Activated T-cell treated with anti-CD3 and anti-CD28 coated beads, Interleukin-2, amount 50 U/mL, for 24 hours (primary cell): ENCODE results near the gene CHD2.
"Not testable (repeated sequence)": the region's sequence is repeated elsewhere in the genome, so short reads cannot be mapped to it uniquely, and the experiment has no call there.

Source experiments
- DNase-seq: peaks from one replicate; pipeline ENCODE4 v3.0.0-alpha.2; 2020
- H3K27ac Mint-ChIP-seq: 2 replicates; pipeline ENCODE4 v1.8.0; 2020; ENCODE audit warnings: mild to moderate bottlenecking, mixed read lengths
- H3K27me3 Mint-ChIP-seq: 2 replicates; pipeline ENCODE4 v1.8.0; 2020; ENCODE audit warnings: mixed read lengths
- H3K36me3 Mint-ChIP-seq: 2 replicates; pipeline ENCODE4 v1.8.0; 2020; ENCODE audit warnings: low read depth, mixed read lengths
- H3K4me1 Mint-ChIP-seq: 2 replicates; pipeline ENCODE4 v1.8.0; 2020; ENCODE audit warnings: low read depth, mixed read lengths
- H3K4me3 Mint-ChIP-seq: 2 replicates; pipeline ENCODE4 v1.8.0; 2020; ENCODE audit warnings: mild to moderate bottlenecking, moderate library complexity, mixed read lengths
- H3K9me3 Mint-ChIP-seq: 2 replicates; pipeline ENCODE4 v1.8.0; 2020; ENCODE audit warnings: mixed read lengths

CHD2 gene

DNA sequence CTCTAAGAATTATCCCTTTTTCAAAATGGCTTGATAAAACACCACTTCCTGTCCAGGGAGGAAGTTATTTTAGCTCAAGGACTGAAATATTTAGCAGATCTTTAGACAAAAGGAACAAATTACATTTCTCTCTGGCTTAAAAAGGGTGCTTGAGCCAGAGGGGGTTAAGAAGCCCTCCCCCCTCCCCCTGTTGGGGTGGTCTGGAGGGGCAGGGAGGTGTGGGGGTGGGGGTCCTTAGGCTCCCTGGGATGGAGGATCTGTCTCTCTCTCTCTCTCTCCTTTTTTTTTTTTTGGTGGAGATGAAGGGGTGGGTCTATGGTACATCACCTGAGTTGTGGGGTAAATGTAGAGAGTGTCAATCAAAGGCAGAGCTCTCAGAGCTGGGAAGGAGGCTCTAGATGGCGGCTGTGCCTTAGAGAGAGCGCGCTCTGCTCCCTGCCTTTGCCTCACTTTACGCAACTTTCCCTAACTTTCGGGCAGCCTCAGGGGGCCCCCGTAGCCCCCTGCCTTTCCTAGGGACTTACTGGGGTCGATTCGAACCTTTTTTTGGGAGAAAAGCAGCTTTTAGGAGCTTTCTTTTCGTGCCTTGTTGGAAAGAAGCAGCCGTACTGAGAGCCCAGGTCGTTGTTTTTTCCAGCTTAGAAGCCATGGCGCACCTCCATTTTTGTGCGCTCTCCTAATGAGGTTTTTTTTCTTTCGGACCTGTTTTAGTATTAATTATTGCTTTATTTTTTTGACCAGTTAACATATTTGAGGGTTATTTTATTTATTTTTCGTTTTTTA lies at the start of gene CHD2:
Gene CHD2, plus strand, starts transcription at position 377 of the 783 bp plus-strand sequence. CDS start 914 bp downstream, outside the sequence.
- peak; percentile 83 for DNase-seq
- Mint-ChIP-seq H3K36me3 (peaks cover 94% of the 10 kb centered on the region), H3K4me3 (peak within 1 kb of the TSS; percentile 99), H3K9me3 (peaks cover 17% of the 10 kb centered on the region), H3K27me3 (no peaks in the 10 kb centered on the region), H3K27ac (peak within 1 kb of the TSS; percentile 99), H3K4me1 (peaks cover 54% of the 10 kb centered on the region)

DNA sequence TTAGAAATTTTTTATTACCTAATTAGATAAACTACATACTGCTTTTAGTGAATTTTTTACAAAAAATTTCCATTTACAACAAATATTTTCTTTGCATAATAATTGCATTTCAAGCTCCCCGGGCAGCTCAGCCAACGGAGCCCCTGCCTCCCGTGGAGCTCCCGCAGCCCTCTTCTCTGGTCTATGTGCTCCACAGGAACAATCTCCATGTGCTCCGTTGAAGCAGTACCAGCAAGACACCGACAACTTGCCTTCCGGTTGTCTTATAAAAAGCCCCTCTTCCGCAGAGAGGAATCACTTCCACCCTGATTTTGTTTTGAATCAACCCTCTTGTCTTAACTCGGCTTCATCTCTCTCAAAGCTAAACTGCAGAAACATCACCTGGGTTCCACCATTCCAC lies 46.9 kb upstream of the CHD2 start:
- no peak overlapping the region for H3K27ac Mint-ChIP-seq
- DNase-seq: no peak
- no peak overlapping the region for H3K4me3 Mint-ChIP-seq
- peaks cover 28% of the 10 kb centered on the region for H3K4me1 Mint-ChIP-seq
- peaks cover 4% of the 10 kb centered on the region for H3K36me3 Mint-ChIP-seq
- no peaks in the 10 kb centered on the region for H3K27me3 Mint-ChIP-seq
- H3K9me3 Mint-ChIP-seq: peaks cover 5% of the 10 kb centered on the region

DNA sequence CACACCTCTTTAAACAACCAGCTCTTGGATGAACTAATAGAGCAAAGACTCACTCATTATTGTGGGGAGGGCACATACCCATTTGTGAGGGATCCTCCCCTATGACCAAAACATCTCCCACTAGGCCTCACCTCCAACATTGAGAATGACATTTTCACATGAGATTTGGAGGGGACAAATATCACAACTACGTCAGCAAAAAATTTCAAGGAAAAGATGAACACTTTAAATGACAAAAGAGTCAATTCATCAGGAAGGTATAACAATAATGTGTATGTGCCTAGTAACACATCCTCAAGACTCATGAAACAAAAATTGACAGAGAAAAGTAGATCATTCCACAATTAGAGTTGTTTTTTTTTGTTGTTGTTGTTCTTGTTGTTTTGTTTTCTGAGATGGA lies 38.4 kb upstream of the CHD2 start:
- Mint-ChIP-seq H3K27me3 (no peaks in the 10 kb centered on the region), H3K4me1 (peaks cover 2% of the 10 kb centered on the region)

DNA sequence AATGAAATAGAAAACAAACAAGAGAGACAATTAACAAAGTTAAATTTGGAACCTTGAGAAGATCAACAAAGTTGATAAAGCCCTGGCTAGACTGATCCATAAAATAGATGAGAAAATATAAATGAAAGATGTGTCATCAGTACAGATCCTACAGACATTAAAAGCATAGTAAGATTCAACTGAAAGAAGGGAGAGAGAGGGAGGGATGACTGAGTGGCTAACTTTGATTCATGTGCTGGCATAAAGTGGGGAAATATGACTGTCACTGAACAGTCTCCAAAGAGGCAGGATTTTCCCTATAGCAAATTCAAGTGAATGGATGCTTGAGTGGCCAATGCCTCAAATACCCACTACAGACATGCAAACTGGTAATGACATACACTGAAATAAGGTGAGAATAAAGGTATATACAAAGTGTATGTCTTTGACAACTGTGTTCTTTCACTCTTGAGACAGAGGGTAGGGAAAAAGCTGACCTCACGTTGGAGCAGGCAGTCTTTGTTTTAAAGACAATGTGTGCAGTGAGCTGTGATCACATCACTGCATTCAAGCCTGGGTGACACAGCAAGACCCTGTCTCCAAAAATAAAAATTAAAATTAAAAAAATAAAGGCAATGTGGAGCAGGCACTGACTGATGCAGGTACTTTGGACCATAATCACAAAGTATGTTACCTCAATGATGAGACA lies 35.9 kb upstream of the CHD2 start:
- Mint-ChIP-seq H3K4me1 (no peaks in the 10 kb centered on the region), H3K27me3 (no peaks in the 10 kb centered on the region), H3K4me3 (no peak overlapping the region), H3K36me3 (peaks cover 3% of the 10 kb centered on the region), H3K27ac (no peak overlapping the region), H3K9me3 (peaks cover 5% of the 10 kb centered on the region)
- no peak for DNase-seq

More for the DNA sequence above, 38.4 kb upstream of the CHD2 start:
- Mint-ChIP-seq H3K9me3 (peaks cover 5% of the 10 kb centered on the region), H3K36me3 (peaks cover 3% of the 10 kb centered on the region), H3K27ac (no peak overlapping the region), H3K4me3 (no peak overlapping the region)
- no peak for DNase-seq

DNA sequence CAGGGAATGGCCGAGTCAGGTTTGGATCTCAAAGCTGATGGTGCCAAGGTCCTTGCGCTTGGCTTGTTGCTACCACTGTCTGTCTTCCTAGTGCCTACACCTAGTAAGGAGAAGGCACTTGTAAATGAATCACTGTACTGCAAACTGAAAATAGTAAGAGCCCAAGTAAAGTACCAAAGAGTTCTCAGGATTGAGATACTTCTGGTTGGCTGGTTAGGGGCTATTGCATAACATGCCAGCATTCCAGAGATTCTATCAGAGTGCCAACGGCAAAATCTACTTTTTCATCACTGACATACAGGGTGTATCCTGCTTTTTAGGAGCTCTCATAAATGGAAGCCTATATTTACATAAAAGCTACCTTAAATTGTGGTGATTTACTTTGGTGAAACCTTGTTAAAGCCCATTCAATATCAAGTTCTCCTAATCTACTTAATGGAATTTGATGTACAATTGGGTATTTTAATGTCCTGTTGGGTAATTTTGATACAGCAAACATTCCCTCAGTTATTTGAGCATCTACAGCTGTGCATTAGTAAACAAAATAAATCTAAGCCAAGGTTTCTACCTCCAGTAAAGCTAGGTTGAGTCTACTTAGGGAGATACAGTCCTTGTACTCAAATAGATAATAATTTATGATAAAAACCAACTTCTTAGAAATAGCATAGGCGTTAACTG lies 30.7 kb upstream of the CHD2 start:
- Mint-ChIP-seq H3K4me1 (peaks cover 2% of the 10 kb centered on the region), H3K4me3 (no peak overlapping the region), H3K27me3 (no peaks in the 10 kb centered on the region), H3K27ac (no peak overlapping the region), H3K36me3 (no peaks in the 10 kb centered on the region), H3K9me3 (no peaks in the 10 kb centered on the region)
- DNase-seq: no peak

DNA sequence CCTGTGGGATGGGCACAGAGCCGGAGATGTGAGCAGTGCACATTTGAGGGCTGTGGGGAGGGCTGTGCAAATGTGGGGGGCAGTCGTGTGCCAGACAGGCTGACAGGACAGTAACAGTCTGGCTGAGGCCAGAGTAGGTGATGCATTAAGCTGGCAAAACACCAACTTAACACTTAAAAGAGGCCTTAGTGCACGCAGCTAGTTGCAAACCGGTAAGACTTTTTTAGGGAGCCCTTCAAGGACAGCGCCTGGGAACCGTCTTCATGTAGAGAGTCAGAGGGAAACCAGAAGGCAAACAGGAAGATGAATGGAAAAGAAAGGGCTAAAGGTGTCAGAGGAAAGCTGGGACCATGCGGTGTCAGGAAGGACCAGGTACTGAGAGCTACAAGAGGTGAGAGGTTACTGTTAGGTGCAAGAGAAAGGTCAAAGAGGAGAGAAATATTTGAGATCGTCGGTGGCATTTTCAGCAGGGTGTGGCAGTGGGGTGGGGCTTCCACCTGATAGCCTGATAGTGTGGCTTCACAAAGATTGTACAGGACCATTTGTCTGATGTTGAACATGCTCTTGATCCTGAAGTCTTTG lies 30.0 kb upstream of the CHD2 start:
- H3K27me3 Mint-ChIP-seq: no peaks in the 10 kb centered on the region
- H3K4me1 Mint-ChIP-seq: peaks cover 2% of the 10 kb centered on the region
- no peaks in the 10 kb centered on the region for H3K36me3 Mint-ChIP-seq
- no peaks in the 10 kb centered on the region for H3K9me3 Mint-ChIP-seq
- H3K27ac Mint-ChIP-seq: no peak overlapping the region
- DNase-seq: no peak
- no peak overlapping the region for H3K4me3 Mint-ChIP-seq

DNA sequence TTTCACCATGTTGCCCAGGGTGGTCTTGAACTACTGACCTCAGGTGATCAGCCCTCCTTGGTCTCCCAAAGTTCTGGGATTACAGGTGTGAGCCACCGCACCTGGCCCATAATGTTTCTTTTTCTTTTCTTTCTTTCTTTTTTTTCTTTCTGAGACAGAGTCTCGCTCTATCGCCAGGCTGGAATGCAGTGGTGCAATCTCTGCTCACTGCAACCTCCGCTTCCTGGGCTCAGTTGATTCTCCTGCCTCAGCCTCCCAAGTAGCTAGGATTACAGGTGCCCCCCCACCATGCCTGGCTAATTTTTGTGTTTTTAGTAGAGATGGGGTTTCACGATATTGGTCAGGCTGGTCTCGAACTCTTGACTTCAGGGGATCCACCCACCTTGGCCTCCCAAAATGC lies 27.2 kb upstream of the CHD2 start:
- not testable (repeated sequence) for H3K27ac Mint-ChIP-seq, H3K36me3 Mint-ChIP-seq, DNase-seq, H3K4me3 Mint-ChIP-seq, H3K4me1 Mint-ChIP-seq, H3K9me3 Mint-ChIP-seq, H3K27me3 Mint-ChIP-seq

DNA sequence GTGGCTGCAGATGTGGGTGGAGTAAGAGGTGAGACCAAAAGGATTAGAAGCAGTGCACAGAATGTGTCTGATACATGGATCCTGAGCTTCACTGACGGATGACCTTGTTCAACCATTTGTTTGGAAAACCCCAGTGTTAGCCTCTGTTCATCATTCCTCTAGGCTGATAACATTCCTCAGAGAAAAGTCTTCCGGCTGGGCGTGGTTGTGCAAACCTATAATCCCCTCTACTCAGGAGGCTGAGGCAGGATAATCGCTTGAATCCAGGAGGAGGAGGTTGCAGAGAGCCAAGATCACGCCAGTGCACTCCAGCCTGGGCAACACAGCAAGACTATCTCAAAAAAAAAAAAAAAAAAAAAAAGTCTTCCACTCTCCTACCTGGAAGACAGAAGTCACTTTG lies 23.1 kb upstream of the CHD2 start:
- no peak for DNase-seq
- Mint-ChIP-seq H3K27ac (no peak overlapping the region), H3K4me1 (peaks cover 35% of the 10 kb centered on the region), H3K27me3 (no peaks in the 10 kb centered on the region), H3K9me3 (no peaks in the 10 kb centered on the region), H3K4me3 (no peak overlapping the region), H3K36me3 (no peaks in the 10 kb centered on the region)

DNA sequence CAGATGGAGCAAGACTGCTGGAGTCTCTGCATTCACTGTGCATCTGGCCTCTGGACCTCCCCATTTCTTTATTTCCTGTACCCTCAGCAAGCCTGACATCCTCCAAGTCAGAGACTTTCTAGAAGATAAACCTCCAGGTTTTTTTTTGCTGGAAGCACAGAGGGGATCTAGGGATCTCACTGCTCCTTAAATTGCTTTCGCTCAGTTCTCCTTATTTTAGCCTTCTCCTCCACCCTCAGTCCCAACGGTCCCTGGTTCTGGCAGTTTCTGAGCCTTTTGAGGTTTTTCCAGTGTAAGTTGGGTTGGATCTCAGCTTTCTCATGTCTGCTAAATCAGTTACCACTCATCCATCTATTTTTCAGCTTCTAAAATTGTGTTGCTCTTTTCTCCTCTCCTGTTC lies 22.7 kb upstream of the CHD2 start:
- Mint-ChIP-seq H3K36me3 (peaks cover 2% of the 10 kb centered on the region), H3K27ac (no peak overlapping the region), H3K4me1 (peaks cover 38% of the 10 kb centered on the region), H3K4me3 (no peak overlapping the region), H3K27me3 (no peaks in the 10 kb centered on the region), H3K9me3 (no peaks in the 10 kb centered on the region)
- no peak for DNase-seq

DNA sequence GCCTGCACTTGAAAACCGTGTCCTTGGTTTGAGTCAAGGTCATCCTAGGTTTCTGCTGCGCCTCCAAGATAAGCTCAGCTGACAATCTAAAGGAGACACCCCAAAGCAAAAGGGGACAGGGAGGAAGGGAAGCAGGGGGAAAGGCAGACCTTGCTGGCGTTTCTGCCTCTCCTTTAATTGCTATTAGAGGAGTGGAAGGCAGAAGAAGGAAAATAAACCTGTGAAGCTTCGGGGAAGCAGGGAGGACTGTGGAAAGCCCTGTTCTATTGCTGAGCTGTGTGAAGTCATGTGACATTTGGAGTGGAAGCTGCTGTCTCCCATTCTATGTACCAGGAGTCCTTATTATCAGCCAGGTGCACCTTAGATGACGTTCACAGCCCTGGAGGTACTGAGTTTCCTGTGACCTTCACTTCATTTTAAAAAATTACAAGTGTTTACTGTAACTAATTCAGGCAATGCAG lies 21.5 kb upstream of the CHD2 start:
- Mint-ChIP-seq H3K27ac (no peak overlapping the region), H3K27me3 (no peaks in the 10 kb centered on the region), H3K9me3 (no peaks in the 10 kb centered on the region), H3K36me3 (peaks cover 5% of the 10 kb centered on the region), H3K4me1 (peaks cover 38% of the 10 kb centered on the region), H3K4me3 (no peak overlapping the region)
- DNase-seq: no peak

DNA sequence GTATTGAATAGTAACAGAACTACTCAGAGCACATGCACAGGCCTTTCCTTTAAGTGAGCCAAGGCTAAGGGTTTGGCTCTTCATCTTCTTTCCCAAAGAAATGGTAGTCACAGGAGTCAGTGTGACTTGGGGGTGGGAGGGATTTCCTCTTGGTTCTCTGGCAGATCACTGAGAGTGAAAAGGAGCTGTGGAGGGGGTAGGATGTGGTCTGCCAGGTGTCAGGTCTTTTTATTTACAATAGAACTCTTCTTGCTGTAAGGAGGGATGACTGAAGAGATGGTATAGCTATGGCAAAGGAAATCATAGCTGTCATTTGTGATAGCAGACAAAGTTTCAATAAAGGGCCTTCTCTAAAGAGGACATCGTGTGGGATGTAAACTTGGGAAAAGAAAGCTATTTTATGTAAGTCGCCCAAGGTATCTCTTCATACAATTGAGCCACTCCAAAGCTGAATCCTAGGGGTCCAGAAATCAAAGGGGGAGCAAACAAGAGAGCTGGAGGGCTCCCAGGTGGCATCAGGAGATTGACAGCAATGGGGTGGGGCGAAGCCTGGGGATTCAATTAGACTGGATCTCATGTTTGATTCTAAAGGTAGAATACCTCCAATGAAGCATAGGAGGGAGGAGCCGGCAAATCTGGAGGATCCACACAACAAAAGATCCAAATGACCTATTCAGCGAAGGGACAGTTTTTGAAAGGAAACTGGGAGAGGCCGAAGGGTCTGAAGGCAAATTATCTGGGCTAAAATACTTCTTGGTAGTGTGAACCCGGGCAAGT lies 20.0 kb upstream of the CHD2 start:
- peaks cover 38% of the 10 kb centered on the region for H3K4me1 Mint-ChIP-seq
- no peaks in the 10 kb centered on the region for H3K27me3 Mint-ChIP-seq
- H3K9me3 Mint-ChIP-seq: no peaks in the 10 kb centered on the region
- H3K4me3 Mint-ChIP-seq: peak overlapping the region; percentile 2
- H3K36me3 Mint-ChIP-seq: peaks cover 20% of the 10 kb centered on the region
- peak overlapping the region; percentile 98 for H3K27ac Mint-ChIP-seq
- no peak for DNase-seq

DNA sequence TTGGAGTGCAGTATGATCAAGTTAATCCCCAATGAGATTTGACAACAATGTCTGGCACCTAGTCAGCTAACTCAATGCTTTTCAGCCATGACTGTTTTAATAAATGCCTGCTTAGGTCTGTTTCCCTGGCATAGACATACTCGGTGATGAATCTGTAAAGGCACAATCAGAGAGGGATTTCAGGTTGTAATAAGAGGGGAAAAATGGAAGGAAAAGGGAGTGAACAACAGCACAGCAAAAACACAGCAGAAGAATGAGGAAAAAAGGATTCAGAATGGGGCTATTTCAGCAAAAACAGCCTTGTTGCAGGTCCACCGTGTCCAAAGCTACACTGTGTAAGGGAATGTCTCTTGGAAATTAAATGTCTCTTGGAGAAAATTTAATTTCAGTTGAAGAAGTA lies 19.3 kb upstream of the CHD2 start:
- no peaks in the 10 kb centered on the region for H3K27me3 Mint-ChIP-seq
- no peak for DNase-seq
- H3K9me3 Mint-ChIP-seq: no peaks in the 10 kb centered on the region
- H3K4me1 Mint-ChIP-seq: peaks cover 40% of the 10 kb centered on the region
- H3K4me3 Mint-ChIP-seq: peak overlapping the region; percentile 89
- peak overlapping the region; percentile 98 for H3K27ac Mint-ChIP-seq
- H3K36me3 Mint-ChIP-seq: peaks cover 26% of the 10 kb centered on the region

DNA sequence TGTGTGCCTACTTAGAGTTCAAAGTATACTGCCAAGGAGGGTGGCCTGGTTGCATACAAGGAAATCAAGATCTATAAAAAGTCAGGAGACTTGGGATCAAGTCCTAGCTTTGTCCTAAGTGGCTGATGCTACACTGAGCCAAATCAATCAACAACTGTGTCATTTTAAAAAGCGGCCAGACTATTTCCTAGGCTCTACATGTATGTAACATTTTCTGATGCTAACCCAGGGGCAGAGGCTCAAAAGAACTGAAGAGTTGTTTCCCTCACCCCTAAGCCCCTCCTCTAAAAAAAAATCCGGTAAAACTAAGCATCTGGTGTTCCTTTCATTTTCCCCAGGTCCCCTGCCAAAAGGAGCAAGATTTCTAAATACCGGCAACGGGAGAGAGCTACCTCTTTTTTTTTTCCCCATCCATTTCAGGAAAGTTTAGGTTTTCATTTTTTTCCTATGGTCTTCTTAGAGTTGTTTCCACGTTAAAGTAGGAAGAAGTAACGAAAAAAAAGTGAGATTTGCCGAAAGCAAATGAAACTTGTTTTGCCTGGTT lies 18.8 kb upstream of the CHD2 start:
- Mint-ChIP-seq H3K27ac (peak overlapping the region; percentile 98), H3K4me1 (peaks cover 43% of the 10 kb centered on the region), H3K27me3 (no peaks in the 10 kb centered on the region), H3K36me3 (peaks cover 31% of the 10 kb centered on the region), H3K4me3 (peak overlapping the region; percentile 89), H3K9me3 (no peaks in the 10 kb centered on the region)
- no peak for DNase-seq
